OCI-M2 (cell line): ENCODE results near the gene CYS1.
A peak's percentile ranks its signal among the peaks of the same experiment; 100 is the strongest.

Source experiments
- DNase-seq: peaks from one replicate; lab custom pipeline; 2025; ENCODE audit not compliant: unreplicated experiment; lab: John Stamatoyannopoulos, UW

CYS1 gene

DNA sequence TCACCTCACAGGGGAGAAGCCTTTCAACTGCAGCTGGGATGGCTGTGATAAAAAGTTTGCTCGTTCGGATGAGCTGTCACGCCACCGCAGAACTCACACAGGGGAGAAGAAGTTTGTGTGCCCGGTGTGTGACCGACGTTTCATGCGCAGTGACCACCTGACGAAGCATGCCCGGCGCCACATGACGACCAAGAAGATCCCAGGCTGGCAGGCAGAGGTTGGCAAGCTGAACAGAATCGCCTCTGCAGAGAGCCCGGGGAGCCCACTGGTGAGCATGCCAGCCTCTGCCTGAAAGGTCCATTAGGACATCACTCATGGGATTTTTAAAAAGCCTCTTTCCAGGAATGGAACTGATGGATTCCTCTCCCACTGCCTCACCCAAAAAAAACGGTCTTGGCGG, 28.0 kb downstream of the CYS1 start:
- DNase-seq, result no peak

DNA sequence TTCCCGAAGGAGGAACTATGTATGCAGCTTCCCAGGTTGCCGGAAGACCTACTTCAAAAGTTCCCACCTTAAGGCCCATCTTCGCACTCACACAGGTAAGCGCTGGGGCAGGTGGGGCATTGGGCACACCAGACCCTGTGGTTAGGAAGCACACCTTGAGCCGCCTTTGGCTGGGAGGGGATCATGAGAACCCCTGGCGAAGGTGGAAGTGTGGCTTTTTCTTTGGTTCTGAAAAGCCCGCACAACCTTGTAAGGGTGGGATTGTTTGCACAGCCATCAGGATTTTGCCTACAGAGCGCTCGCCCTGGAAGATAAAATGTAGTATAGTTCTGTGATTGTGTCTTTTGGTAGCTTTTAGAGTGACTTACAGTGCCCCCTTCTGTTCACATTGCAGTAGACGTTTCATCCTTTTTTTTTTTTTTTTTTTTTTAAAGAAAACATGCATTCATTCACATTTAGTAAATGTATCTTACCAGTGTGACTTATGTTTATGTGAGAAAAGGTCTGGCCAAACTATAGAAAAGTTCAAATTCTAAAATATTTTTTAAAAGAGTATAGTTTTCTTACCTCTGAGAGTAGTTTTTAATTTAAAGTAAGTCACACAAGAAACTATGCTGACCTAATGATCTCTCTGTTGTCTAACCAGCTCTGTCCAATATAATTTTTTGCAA, 31.6 kb downstream of the CYS1 start:
- no peak for DNase-seq

DNA sequence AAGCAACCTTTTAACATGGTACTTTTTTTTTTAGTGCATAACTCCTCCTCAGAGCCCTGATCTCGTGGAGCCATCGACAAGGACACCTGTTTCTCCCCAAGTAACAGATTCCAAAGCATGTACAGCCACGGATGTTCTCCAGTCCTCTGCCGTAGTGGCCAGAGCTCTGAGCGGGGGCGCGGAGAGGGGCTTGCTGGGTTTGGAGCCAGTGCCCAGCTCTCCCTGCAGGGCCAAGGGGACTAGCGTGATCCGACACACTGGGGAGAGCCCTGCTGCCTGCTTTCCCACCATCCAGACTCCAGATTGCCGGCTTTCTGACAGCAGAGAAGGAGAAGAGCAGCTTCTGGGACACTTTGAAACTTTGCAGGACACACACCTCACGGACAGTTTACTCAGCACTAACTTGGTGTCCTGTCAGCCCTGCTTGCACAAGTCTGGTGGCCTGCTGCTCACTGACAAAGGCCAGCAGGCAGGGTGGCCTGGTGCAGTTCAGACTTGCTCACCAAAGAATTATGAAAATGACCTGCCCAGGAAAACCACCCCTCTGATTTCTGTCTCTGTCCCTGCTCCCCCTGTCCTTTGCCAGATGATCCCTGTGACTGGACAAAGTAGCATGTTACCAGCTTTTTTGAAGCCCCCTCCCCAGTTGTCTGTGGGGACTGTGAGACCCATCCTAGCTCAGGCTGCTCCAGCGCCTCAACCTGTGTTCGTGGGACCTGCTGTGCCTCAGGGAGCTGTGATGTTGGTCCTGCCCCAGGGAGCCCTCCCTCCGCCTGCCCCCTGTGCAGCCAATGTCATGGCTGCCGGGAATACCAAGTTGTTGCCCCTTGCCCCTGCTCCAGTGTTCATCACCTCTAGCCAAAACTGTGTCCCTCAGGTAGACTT, 32.4 kb downstream of the CYS1 start:
- no peak for DNase-seq

DNA sequence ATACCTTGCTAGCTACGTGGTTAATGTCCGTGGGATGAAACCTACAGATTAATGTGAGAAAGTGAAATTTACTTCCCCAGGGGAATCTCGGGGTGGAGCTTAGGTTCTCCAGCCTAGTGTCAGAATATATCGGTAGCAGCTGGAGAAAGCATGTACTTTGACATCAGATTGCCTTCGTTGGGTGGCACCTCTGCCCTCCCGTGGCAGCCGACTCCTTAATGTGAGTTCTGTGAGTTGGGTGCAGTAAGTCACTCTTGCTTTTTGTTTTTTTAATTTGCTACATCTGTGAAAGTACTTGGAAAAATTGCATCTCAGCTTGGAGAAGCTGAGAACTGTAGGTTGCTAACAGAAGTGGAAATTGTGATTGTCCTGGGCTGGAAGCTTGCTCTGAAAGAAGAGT, 33.3 kb downstream of the CYS1 start:
- no peak for DNase-seq

DNA sequence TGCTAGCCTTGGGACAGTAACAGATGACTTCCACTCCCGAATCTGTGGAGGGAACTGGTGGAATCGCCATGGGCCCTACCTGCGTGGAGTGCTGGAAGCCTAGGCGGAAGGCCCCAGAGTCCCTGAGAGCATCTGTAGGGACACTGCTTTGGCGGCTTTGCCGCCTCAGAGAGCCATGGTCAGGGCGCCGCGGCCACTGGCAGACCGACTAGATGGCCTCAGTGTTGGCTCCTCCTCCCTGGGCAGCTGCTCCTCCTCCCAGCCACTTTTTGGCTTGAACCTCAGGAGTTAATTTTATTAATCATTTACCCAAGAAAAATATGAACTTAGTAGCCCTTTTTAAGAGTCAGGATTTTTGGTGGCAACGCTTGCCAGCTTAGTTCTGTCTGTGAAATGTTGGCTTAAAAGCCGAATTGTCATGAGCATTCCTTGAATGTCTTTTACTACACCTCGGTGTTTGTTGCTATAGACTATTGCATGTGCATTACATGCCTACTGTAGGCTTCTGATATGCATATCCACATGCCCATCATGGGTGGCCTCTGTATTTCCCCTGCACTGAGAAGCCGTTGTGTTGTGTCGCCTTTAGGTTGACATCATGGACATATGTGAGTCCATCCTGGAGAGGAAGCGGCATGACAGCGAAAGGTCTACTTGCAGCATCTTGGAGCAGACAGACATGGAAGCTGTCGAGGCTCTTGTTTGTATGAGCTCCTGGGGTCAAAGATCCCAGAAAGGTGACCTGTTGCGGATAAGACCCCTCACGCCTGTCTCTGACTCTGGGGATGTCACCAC, 34.5 kb downstream of the CYS1 start:
- no peak for DNase-seq

DNA sequence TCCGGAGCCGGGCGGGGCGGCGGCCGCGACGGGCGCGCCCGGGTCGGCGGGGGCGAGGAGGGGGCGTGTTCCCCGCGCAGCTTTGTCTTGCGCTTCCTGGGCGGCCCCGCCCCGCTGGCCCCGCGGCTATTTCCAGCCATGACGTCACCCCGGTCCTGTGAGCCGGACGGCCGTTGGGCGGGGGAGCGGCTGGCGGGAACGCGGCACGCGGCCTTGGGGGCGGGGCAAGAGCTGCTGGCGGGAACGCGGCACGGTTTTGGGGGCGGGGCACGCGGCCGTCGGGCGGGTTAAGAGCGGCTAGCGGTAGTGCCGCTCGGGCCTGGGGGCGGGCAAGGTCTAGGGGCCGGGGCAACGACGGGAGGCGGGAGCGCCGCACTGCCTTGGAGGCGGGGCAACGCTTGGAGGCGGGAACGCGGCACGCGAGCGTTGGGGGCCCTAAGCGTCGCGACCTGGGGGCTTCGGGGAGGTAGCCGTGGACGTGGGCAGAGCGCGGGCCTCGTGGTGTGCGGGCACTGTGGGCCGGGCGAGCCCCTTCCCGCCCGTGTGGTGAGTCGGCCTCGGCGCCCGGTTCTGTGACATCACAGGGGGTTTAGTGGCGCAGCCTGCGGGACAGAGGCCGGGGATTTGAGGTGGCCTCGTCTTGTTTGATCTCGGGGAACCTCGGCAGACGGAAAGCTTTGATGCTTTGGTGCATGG, 36.2 kb downstream of the CYS1 start:
- peak; percentile 52 for DNase-seq

DNA sequence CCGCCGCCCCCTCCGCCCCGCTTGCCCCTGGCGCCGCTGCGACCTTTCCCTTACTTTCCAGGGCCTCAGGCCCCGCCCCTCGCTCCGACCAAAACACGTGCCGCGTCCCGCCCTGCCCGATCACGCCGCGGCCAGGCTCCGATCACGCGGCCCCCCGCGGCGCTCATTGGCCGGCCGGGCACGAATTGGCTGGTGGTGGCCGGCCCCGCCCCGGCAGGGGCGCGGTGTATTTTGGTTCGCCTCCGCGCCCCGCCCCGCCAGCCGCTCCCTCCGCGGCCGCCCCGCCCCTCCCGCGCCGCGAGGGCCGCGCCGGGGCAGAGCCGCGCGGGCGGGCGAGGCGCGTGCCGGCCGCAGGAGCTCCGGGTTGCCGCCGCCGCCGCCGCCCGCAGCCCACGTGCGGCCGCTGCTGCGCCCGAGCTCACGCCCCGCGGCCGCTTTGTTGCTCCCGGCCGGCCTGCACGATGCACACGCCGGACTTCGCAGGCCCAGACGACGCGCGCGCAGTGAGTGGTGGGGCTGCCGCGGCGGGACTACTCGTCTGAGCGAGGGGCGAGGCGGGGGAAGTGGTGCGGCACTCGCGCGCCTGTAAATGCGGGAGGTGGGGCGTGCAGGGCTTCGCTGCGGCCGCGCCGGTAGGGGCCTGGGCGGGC, 36.8 kb downstream of the CYS1 start, which contains the start of gene KLF11:
Gene KLF11 (plus strand): TSS at position 295 of the 650 bp plus-strand sequence. CDS start 167 bp downstream, at position 462.
- peak; percentile 36 for DNase-seq

DNA sequence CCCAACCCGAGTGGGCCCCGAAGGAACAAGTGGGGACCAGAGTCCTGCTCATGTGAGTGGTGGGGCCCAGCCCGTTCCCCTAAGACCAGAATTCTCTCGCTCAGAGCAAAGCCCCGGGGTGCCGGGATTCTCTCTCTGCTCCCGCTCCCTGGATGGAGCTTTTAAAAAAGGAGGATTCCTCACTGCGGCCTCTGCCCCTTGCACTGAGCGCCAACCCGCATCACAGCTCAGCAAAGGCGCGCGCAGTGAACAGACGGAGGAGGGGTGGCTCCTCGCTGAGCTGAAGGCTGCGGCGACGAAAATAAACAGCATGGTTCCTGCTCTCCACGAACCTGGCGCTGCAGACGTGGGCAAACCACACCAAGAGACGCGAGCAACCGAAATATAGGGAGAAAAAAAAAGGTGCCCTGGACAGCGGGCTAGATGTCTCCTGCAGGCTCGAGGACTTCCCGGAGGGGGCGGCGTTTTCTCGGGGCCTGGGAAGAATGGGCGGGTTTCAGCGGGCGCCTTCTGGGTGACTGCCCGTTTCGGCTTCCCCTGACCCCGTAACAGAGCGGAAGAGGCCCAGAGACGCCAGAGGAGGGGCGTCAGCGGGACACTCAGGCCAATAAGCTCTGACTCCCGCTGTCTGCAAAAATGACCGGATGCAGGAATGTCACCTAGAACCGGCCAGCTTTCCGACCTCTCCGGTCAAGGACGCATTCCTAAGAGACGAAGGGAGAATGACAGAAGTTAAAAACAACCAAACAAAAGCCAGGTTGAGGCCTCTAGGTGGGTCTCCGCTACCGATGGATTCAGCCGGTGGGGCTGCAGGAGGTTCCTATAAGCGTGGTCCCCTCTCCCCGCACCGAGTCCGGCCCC, 37.7 kb downstream of the CYS1 start:
- no peak for DNase-seq

DNA sequence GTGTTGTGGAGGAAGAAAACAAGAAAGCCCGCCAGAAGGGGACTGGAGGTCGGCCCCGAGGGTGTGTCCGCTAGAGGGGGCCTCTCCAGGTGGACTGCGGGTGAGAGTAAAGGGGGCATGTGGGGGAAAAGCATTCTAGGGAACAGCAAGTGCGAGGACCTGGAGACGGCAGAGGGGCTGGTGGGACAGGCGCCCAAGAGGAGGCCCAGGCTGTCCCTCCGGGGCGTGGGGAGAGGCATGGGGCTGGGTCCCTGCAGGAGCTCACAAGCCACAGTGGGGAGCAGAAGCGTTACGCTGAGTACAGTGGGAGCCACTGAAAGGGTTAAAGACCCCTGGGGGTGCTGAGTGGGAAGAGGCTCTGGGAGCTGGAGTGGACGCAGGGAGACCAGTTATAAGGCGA, 38.5 kb downstream of the CYS1 start:
- no peak for DNase-seq

DNA sequence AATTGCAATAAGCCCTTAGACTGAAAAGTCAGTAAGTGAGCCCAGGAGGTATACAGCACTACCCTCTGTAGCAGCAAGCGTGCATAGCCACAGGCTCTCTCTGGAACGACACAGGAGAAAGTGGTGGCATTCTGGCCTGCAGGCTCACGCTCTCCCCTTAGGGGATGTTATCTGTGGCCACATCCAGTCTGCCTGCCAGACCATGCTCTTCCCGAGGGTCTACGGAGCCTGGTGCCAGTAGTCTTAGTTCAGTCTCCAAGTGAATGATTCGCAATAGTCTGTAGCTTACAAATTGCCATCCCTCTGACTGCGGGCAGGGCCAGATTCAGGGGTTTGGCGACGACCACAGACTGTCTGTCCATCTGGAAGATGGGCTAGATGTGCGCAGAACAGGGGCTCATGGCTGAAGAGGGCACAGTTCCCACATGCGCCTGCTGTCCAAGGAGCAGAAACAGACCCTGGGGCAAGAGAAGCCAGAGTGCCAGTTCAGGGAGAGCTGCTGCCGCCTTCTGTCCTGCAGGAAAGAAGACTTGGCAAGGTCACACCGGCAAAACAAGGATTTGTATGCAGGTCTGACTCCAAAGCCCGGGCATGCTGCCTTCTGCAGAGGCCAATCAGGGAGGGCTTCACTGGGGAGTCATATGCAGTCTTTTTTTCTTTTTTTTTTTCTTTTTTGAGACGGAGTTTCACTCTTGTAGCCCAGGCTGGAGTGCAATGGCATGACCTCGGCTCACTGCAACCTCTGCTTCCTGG, 40.4 kb downstream of the CYS1 start:
- no peak for DNase-seq

DNA sequence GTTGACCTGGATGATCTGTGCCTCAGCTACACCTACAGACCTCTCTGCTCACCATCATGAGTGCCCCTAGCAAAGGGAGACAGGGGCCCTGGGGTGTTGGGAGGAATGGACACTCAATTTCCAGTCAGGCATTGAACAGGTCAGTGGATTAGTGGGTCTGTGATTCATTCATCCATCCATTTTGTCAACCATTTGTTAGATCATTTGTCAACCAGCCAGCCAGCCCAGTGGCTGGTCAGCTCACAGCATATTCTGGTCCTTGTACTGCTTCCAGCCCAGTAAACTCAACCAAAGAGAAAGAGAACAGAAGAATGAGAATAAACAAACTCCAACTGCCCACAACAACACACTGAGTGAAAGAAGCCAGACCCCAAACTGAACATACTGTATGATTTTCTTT, 41.5 kb downstream of the CYS1 start:
- no peak for DNase-seq

DNA sequence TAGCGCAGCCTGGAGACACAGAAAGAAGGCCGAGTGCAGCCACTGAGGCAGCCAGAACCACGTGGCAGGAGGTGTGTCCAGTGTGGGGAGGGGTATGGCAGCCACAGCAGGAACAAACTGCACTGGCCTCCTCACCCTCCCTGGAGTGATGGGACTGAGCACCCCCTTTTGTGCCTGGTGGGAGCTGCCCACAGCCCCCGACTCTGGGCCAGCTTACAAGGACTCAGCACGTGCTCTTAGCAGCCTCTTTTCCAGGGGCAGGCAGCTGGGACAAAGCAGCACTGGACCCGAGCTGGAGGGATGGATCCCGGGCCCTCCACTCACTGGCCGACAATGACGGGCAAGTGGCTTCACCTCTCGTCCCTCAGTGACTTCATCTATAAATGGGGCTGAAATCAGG, 42.1 kb downstream of the CYS1 start:
- no peak for DNase-seq

DNA sequence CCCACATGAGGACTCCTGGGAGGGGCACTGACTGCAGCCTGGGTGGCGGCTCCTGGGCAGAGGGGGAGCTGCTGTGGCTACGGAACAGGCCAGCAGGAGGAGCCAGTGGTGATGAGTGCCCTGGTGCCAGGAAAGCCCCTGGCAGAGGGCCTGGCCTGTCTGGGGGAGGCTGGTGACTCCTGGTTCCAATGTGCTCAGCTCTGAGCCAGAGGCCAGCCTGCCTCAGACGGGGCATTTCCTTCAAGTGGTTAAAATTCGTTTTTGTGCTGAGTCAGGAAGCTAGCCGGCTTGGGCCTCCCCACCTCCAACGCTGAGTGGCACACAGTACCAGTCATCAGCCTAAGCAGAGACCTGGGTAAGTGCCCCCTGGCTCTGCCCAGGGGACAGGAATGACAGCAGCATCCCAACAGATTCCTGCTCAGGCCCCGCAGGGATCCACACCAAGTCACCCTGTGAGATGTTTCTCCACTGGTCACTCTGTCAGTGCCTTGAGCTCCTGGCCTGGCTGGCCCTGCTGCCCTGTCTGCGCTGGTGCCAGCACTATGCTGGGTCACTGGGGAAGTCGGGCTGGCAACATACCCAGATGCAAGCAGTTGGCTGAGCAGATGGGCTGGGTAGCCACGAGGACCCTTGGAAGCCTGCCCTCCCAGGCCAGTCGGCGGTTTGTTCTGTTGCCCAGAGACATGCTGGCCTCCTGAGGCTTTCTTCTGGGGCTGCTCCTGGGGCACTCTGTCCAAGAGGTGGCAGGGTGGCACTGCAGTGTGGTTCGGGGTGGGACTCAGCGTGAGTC, 43.9 kb downstream of the CYS1 start:
- no peak for DNase-seq

DNA sequence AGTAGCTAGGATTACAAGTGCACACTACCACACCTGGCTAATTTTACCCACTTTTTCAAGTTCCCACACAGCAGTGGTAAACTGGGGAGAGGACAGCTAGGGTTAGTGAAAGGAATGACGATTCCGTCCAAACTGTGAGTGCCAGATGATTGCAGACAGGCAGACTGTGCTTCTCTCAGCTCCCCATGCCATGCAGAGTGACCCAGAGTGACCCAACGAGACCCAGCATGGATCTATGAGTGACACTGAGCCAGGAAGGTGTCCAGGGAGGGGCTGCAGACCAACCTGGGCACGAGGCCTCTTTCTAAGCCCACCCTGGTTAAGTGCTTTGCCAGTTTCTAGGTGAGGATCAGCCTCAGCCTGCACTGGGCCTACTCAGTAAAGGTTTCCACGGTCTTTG, 44.6 kb downstream of the CYS1 start:
- no peak for DNase-seq

DNA sequence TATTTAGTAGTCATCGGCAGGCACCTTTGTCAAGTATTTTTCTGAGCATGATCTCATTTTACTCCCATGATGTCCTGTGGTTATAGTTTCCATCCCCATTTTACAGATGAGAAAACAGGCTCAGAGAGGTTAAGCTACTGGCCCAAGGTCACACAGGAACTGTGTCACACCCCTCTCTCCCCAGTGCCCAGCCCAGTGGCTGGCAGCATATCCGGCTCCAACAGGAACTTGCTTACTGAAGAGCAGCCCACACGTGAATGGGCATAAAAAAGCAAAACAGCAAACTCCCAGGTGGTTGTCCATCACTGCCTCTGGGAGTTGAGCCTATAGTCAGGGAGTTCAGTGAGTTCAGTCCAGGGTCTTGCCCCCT, 45.2 kb downstream of the CYS1 start:
- DNase-seq, result no peak

DNA sequence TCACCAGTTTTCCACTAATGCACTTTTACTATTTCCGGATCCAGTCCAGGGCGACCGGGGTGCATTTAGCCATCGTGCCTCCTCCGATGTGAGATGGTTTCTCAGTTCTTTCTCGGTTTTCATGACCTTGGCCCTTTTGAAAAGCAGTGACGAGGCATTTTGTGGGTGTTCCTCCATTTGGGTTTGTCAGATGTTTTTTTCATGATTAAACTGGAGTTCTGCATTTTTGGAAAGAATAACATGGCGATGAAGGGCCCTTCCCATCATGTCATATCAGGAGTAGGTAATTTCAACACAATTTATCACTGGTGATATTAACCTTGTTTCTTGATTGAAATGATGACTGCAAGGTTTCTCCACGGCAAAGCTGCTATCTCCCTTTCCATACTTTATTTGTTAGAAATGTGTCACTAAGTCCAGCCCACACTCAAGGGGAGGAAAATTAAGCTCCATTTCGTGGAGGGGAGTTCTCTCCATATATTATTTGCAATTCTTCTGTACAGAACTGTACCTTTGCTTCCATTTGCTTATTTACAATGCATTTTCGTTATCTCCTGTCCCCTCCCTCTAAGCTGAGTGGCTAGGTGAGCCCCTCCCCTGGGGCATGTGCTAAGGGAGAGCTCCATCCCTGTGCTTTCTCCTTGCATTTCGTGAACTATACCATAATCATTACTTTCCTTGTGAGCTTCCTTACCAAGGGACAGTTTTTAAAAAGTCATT, 45.7 kb downstream of the CYS1 start:
- DNase-seq, result no peak

DNA sequence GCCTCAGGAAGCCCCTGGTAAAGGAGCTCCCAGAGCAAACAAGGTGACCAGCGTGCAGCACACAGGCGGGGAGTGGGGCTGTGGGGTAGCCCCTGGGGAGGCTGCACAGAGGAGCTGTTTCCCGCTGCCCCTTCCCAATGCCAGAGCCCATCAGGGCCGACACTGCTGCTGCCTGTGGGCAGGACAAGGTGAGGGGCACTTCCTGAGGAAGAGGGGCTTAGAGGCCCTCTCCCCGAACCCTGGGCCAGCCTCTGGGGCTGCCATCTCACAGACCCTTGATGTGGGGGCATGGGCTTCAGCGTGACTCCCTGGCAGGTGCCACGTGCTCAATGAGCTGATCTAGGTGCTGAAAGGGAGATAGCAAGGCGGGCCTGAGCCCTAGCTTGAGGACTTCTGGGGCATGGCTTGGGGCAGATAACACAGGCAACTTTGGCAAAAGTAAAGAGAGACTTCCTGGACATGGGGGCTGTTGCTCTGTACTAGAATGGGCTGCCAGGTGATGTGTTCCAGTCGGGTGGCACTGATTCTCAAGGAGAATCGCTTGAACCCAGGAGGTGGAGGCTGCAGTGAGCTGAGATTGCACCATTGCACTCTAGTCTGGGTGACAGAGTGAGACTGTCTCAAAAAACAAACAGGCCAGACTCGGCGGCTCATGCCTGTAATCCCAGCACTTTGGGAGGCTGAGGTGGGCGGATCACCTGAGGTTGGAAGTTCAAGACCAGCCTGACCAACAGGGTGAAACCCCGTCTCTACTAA, 46.8 kb downstream of the CYS1 start:
- DNase-seq, result no peak
